Measurements from ENCODE around the gene SLIT1. TPM values are rescaled to one million over a fixed set of nuclear protein-coding genes. Genes with fewer than 3 reads are reported as not detected.

SLIT1 gene
- total and polyA plus RNA-seq, 2 of the 8 experiments (the other 6 are each of a cell fraction or from before 2014, with no cell fraction given): 0.70 to 0.88 TPM

GRCh38 chr10:97226398-97226797 is 40.6 kb upstream of the SLIT1 start:
- no peaks in the 10 kb centered on the region for H3K79me2 ChIP-seq (ENCODE audit: control insufficient read depth in 1 of 2, insufficient read depth in 2 of 2, low read length in 2 of 2)
- no peak overlapping the region for H3K23ac ChIP-seq (ENCODE audit: insufficient read length)
- no peak overlapping the region for H3K9ac ChIP-seq (replicated peaks in 1 of 4; ENCODE audit: extremely low read depth in 1 of 4, low read depth in 3 of 4, low read length in 3 of 4)
- H3K9me3 ChIP-seq (ENCODE audit: insufficient read depth in 2 of 2, low read depth in 1 of 2, low read length in 1 of 2): no peaks in the 10 kb centered on the region
- H2BK20ac ChIP-seq (ENCODE audit: low read length): no peak overlapping the region
- DNase-seq (ENCODE audit: low read depth in 1 of 2, low spot score in 2 of 2) (no peak), FAIRE-seq (no peak)
- no peak overlapping the region for H3K4ac ChIP-seq (replicated peaks; ENCODE audit: insufficient read length, low read depth, low read length)
- H2BK12ac ChIP-seq (ENCODE audit: low read depth, low read length): no peak overlapping the region
- H3K23me2 ChIP-seq (ENCODE audit: low read depth, low read length): no peaks in the 10 kb centered on the region
- no peaks in the 10 kb centered on the region; the same call in 1 of the 2 replicates for H3K79me1 ChIP-seq (ENCODE audit: low read depth, low read length)
- ChIA-PET CTCF (ENCODE audit: partially characterized antibody) (interaction anchor here (1.1 to 44.6 kb wide), 7 partner anchors 8 to 189 kb away, joined by 4 to 1348 read pairs (median 6); no protein-coding TSS in a partner anchor), POLR2A (ENCODE audit: partially characterized antibody) (no interaction called here)
- no peak overlapping the region for H3K18ac ChIP-seq (ENCODE audit: extremely low read depth, low read length)
- no peak overlapping the region for H2AFZ ChIP-seq (ENCODE audit: low read length)
- H2BK5ac ChIP-seq (ENCODE audit: low read depth, low read length): no peak overlapping the region
- H4K8ac ChIP-seq (ENCODE audit: extremely low read depth, insufficient read depth, low read length): no peak overlapping the region
- no peak overlapping the region for H2BK15ac ChIP-seq (ENCODE audit: low read length)
- no peak overlapping the region for H3K27ac ChIP-seq (ENCODE audit: low read depth, low read length)
- H2BK120ac ChIP-seq (replicated peaks; ENCODE audit: low read depth, low read length): no peak overlapping the region
- H3K4me2 ChIP-seq (ENCODE audit: insufficient read depth in 1 of 2, low read depth in 2 of 2, low read length in 2 of 2): no peak overlapping the region
- H4K91ac ChIP-seq (replicated peaks; ENCODE audit: insufficient read length, low read length): no peak overlapping the region
- H2AK5ac ChIP-seq (ENCODE audit: low read depth, low read length): no peak overlapping the region
- H3K4me1 ChIP-seq (replicated peaks in 1 of 4; ENCODE audit: control insufficient read depth in 3 of 4, insufficient read depth in 4 of 4, low read length in 3 of 4): peaks cover 0 to 7% (median 4%) of the 10 kb centered on the region in 4 experiments; a peak in 6 of 7 replicates
- no peak overlapping the region for H4K5ac ChIP-seq (ENCODE audit: insufficient read length, low read depth, low read length)
- peaks cover 3 to 6% of the 10 kb centered on the region in 2 experiments for H4K20me1 ChIP-seq (replicated peaks in 1 of 2; ENCODE audit: control insufficient read depth in 1 of 2, insufficient read depth in 2 of 2, low read length in 2 of 2)
- no peaks in the 10 kb centered on the region for H3K27me3 ChIP-seq (replicated peaks in 1 of 4; ENCODE audit: control insufficient read depth in 3 of 4, extremely low read depth in 1 of 4, insufficient read depth in 3 of 4, low read length in 3 of 4)
- H3K56ac ChIP-seq (replicated peaks; ENCODE audit: insufficient read length, low read depth, low read length): no peak overlapping the region
- no peak overlapping the region for H3K14ac ChIP-seq (ENCODE audit: insufficient read length)
- H3K4me3 ChIP-seq (ENCODE audit: extremely low read depth in 1 of 4, insufficient read depth in 2 of 4, low read depth in 3 of 4, low read length in 4 of 4): no peak overlapping the region
- WGBS, 2 experiments (ENCODE audit: extremely low coverage in 1 of 2, insufficient coverage in 1 of 2, insufficient read length in 1 of 2, insufficient replicate concordance in 2 of 2, low coverage in 1 of 2, low lambda C conversion rate in 2 of 2, missing lambda C conversion rate in 1 of 2): 94% methylated on average over 4 of the region's 4 CpGs; no CpG with 5 or more reads in 1 of the 2 experiments
- H3K36me3 ChIP-seq (ENCODE audit: control insufficient read depth in 2 of 4, insufficient read depth in 4 of 4, low read length in 3 of 4): peaks cover 3 to 15% (median 6%) of the 10 kb centered on the region in 4 experiments; a peak in 4 of 8 replicates
- TF ChIP-seq CBX5 (IDR thresholded peaks at IDR 0.05; ENCODE audit: low read depth, low read length) (no peak), KDM1A (IDR thresholded peaks at IDR 0.05; ENCODE audit: borderline replicate concordance, low read length) (no peak), POU5F1 (IDR thresholded peaks at IDR 0.05; ENCODE audit: low read depth, low read length) (no peak), CHD1 (IDR thresholded peaks at IDR 0.05; ENCODE audit: low read depth, low read length) (no peak), GTF2F1 (IDR thresholded peaks at IDR 0.05; ENCODE audit: borderline replicate concordance, low read depth, low read length) (no peak), TAF7 (optimal IDR thresholded peaks at IDR 0.05; ENCODE audit: borderline replicate concordance, low read depth, low read length) (no peak), RNF2 (IDR thresholded peaks at IDR 0.05; ENCODE audit: borderline replicate concordance, low read depth, low read length, missing control alignments, poor library complexity, severe bottlenecking) (no peak), SIRT6 (IDR thresholded peaks at IDR 0.05; ENCODE audit: low read length) (no peak), NANOG (IDR thresholded peaks at IDR 0.05; ENCODE audit: insufficient read depth, low read depth, low read length, poor library complexity, severe bottlenecking) (no peak), SIN3A (conservative IDR thresholded peaks at IDR 0.05 in 1 of 2, IDR thresholded peaks at IDR 0.05 in 1 of 2; ENCODE audit: low read depth in 1 of 2, low read length in 2 of 2) (no peak), JUND (IDR thresholded peaks at IDR 0.05; ENCODE audit: low read length) (no peak)
- TF ChIP-seq, protein P1, sequence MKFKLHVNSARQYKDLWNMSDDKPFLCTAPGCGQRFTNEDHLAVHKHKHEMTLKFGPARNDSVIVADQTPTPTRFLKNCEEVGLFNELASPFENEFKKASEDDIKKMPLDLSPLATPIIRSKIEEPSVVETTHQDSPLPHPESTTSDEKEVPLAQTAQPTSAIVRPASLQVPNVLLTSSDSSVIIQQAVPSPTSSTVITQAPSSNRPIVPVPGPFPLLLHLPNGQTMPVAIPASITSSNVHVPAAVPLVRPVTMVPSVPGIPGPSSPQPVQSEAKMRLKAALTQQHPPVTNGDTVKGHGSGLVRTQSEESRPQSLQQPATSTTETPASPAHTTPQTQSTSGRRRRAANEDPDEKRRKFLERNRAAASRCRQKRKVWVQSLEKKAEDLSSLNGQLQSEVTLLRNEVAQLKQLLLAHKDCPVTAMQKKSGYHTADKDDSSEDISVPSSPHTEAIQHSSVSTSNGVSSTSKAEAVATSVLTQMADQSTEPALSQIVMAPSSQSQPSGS (IDR thresholded peaks at IDR 0.05; ENCODE audit: low read length): no peak

All from H1 (cell line).